ENCODE results near the gene MAN2A2.

Gene MAN2A2

GRCh38 chr15:90876512-90877170, 26.5 kb upstream of the MAN2A2 start:
- no peak overlapping the region for H3K4me3 ChIP-seq (ENCODE audit: low read depth in 1 of 5, low read length in 5 of 5)
- H3K4me1 ChIP-seq (ENCODE audit: control insufficient read depth in 5 of 5, insufficient read depth in 5 of 5, low read length in 5 of 5), result peaks cover 3 to 25% (median 24%) of the 10 kb centered on the region in 5 donors
- H3K27ac ChIP-seq (ENCODE audit: low read depth, low read length), result no peak overlapping the region
- no peak overlapping the region for H3K9ac ChIP-seq (ENCODE audit: low read length in 5 of 5)
- no peaks in the 10 kb centered on the region for H3K27me3 ChIP-seq (ENCODE audit: control insufficient read depth in 5 of 5, insufficient read depth in 4 of 5, low read length in 5 of 5)
- H3K9me3 ChIP-seq (ENCODE audit: control insufficient read depth in 5 of 5, low read length in 5 of 5), result no peaks in the 10 kb centered on the region
- peaks cover 0 to 65% (median 63%) of the 10 kb centered on the region in 5 donors for H3K36me3 ChIP-seq (ENCODE audit: control insufficient read depth in 5 of 5, insufficient read depth in 5 of 5, low read length in 5 of 5)

- H3K27me3 ChIP-seq (ENCODE audit: control insufficient read depth in 5 of 5, insufficient read depth in 4 of 5, low read length in 5 of 5), result no peaks in the 10 kb centered on the region
- H3K9ac ChIP-seq (ENCODE audit: low read length in 5 of 5), result peak overlapping the region in 1 of 5 donors; percentile 42
- no peak overlapping the region for H3K27ac ChIP-seq (ENCODE audit: low read depth, low read length)
- peaks cover 3 to 22% (median 22%) of the 10 kb centered on the region in 5 donors for H3K4me1 ChIP-seq (ENCODE audit: control insufficient read depth in 5 of 5, insufficient read depth in 5 of 5, low read length in 5 of 5)
- peaks cover 0 to 72% (median 69%) of the 10 kb centered on the region in 5 donors for H3K36me3 ChIP-seq (ENCODE audit: control insufficient read depth in 5 of 5, insufficient read depth in 5 of 5, low read length in 5 of 5)
- H3K4me3 ChIP-seq (ENCODE audit: low read depth in 1 of 5, low read length in 5 of 5), result no peak overlapping the region
- no peaks in the 10 kb centered on the region for H3K9me3 ChIP-seq (ENCODE audit: control insufficient read depth in 5 of 5, low read length in 5 of 5)
Measured at GRCh38 chr15:90877315-90877714, 25.8 kb upstream of the MAN2A2 start.

GRCh38 chr15:90877996-90878395, 25.1 kb upstream of the MAN2A2 start:
- Histone ChIP-seq H3K9me3 (ENCODE audit: control insufficient read depth in 5 of 5, low read length in 5 of 5) (no peaks in the 10 kb centered on the region), H3K36me3 (ENCODE audit: control insufficient read depth in 5 of 5, insufficient read depth in 5 of 5, low read length in 5 of 5) (peaks cover 0 to 74% (median 72%) of the 10 kb centered on the region in 5 donors), H3K27me3 (ENCODE audit: control insufficient read depth in 5 of 5, insufficient read depth in 4 of 5, low read length in 5 of 5) (no peaks in the 10 kb centered on the region), H3K9ac (ENCODE audit: low read length in 5 of 5) (peak overlapping the region in 1 of 5 donors; percentile 42), H3K27ac (ENCODE audit: low read depth, low read length) (no peak overlapping the region), H3K4me1 (ENCODE audit: control insufficient read depth in 5 of 5, insufficient read depth in 5 of 5, low read length in 5 of 5) (peaks cover 0 to 20% (median 16%) of the 10 kb centered on the region in 5 donors), H3K4me3 (ENCODE audit: low read depth in 1 of 5, low read length in 5 of 5) (no peak overlapping the region)

- Histone ChIP-seq H3K27ac (ENCODE audit: low read depth, low read length) (no peak overlapping the region), H3K27me3 (ENCODE audit: control insufficient read depth in 5 of 5, insufficient read depth in 4 of 5, low read length in 5 of 5) (no peaks in the 10 kb centered on the region), H3K4me1 (ENCODE audit: control insufficient read depth in 5 of 5, insufficient read depth in 5 of 5, low read length in 5 of 5) (peaks cover 3 to 20% (median 16%) of the 10 kb centered on the region in 5 donors), H3K4me3 (ENCODE audit: low read depth in 1 of 5, low read length in 5 of 5) (no peak overlapping the region), H3K9ac (ENCODE audit: low read length in 5 of 5) (no peak overlapping the region), H3K36me3 (ENCODE audit: control insufficient read depth in 5 of 5, insufficient read depth in 5 of 5, low read length in 5 of 5) (peaks cover 0 to 74% (median 72%) of the 10 kb centered on the region in 5 donors), H3K9me3 (ENCODE audit: control insufficient read depth in 5 of 5, low read length in 5 of 5) (no peaks in the 10 kb centered on the region)
Measured at GRCh38 chr15:90878660-90879059, 24.4 kb upstream of the MAN2A2 start.

GRCh38 chr15:90879730-90880366, 23.3 kb upstream of the MAN2A2 start:
- H3K9ac ChIP-seq (ENCODE audit: low read length in 5 of 5), result no peak overlapping the region
- H3K9me3 ChIP-seq (ENCODE audit: control insufficient read depth in 5 of 5, low read length in 5 of 5), result no peaks in the 10 kb centered on the region
- no peak overlapping the region for H3K4me3 ChIP-seq (ENCODE audit: low read depth in 1 of 5, low read length in 5 of 5)
- peaks cover 3 to 22% (median 18%) of the 10 kb centered on the region in 5 donors for H3K4me1 ChIP-seq (ENCODE audit: control insufficient read depth in 5 of 5, insufficient read depth in 5 of 5, low read length in 5 of 5)
- no peaks in the 10 kb centered on the region for H3K27me3 ChIP-seq (ENCODE audit: control insufficient read depth in 5 of 5, insufficient read depth in 4 of 5, low read length in 5 of 5)
- H3K36me3 ChIP-seq (ENCODE audit: control insufficient read depth in 5 of 5, insufficient read depth in 5 of 5, low read length in 5 of 5), result peaks cover 0 to 74% (median 72%) of the 10 kb centered on the region in 5 donors
- no peak overlapping the region for H3K27ac ChIP-seq (ENCODE audit: low read depth, low read length)

- Histone ChIP-seq H3K27ac (ENCODE audit: low read depth, low read length) (no peak overlapping the region), H3K27me3 (ENCODE audit: control insufficient read depth in 5 of 5, insufficient read depth in 4 of 5, low read length in 5 of 5) (no peaks in the 10 kb centered on the region), H3K9ac (ENCODE audit: low read length in 5 of 5) (no peak overlapping the region), H3K4me3 (ENCODE audit: low read depth in 1 of 5, low read length in 5 of 5) (no peak overlapping the region), H3K4me1 (ENCODE audit: control insufficient read depth in 5 of 5, insufficient read depth in 5 of 5, low read length in 5 of 5) (peaks cover 5 to 29% (median 25%) of the 10 kb centered on the region in 5 donors), H3K36me3 (ENCODE audit: control insufficient read depth in 5 of 5, insufficient read depth in 5 of 5, low read length in 5 of 5) (peaks cover 0 to 71% (median 70%) of the 10 kb centered on the region in 5 donors), H3K9me3 (ENCODE audit: control insufficient read depth in 5 of 5, low read length in 5 of 5) (no peaks in the 10 kb centered on the region)
Measured at GRCh38 chr15:90880381-90881145, 22.5 kb upstream of the MAN2A2 start.

GRCh38 chr15:90881181-90881977, 21.7 kb upstream of the MAN2A2 start:
- Histone ChIP-seq H3K27ac (ENCODE audit: low read depth, low read length) (peak overlapping the region; percentile 89), H3K4me1 (ENCODE audit: control insufficient read depth in 5 of 5, insufficient read depth in 5 of 5, low read length in 5 of 5) (peaks cover 5 to 38% (median 34%) of the 10 kb centered on the region in 5 donors), H3K36me3 (ENCODE audit: control insufficient read depth in 5 of 5, insufficient read depth in 5 of 5, low read length in 5 of 5) (peaks cover 0 to 63% (median 61%) of the 10 kb centered on the region in 5 donors), H3K9me3 (ENCODE audit: control insufficient read depth in 5 of 5, low read length in 5 of 5) (no peaks in the 10 kb centered on the region), H3K9ac (ENCODE audit: low read length in 5 of 5) (no peak overlapping the region), H3K27me3 (ENCODE audit: control insufficient read depth in 5 of 5, insufficient read depth in 4 of 5, low read length in 5 of 5) (no peaks in the 10 kb centered on the region), H3K4me3 (ENCODE audit: low read depth in 1 of 5, low read length in 5 of 5) (no peak overlapping the region)

GRCh38 chr15:90881978-90882721, 21.0 kb upstream of the MAN2A2 start:
- H3K27me3 ChIP-seq (ENCODE audit: control insufficient read depth in 5 of 5, insufficient read depth in 4 of 5, low read length in 5 of 5), result no peaks in the 10 kb centered on the region
- H3K4me3 ChIP-seq (ENCODE audit: low read depth in 1 of 5, low read length in 5 of 5), result no peak overlapping the region
- no peak overlapping the region for H3K9ac ChIP-seq (ENCODE audit: low read length in 5 of 5)
- no peaks in the 10 kb centered on the region for H3K9me3 ChIP-seq (ENCODE audit: control insufficient read depth in 5 of 5, low read length in 5 of 5)
- peaks cover 0 to 62% (median 58%) of the 10 kb centered on the region in 5 donors for H3K36me3 ChIP-seq (ENCODE audit: control insufficient read depth in 5 of 5, insufficient read depth in 5 of 5, low read length in 5 of 5)
- peaks cover 5 to 44% (median 36%) of the 10 kb centered on the region in 5 donors for H3K4me1 ChIP-seq (ENCODE audit: control insufficient read depth in 5 of 5, insufficient read depth in 5 of 5, low read length in 5 of 5)
- peak overlapping the region; percentile 89 for H3K27ac ChIP-seq (ENCODE audit: low read depth, low read length)

Measured in subcutaneous abdominal adipose tissue (tissue), 5 donors.